ENCODE measurements around the gene IRF3. TPM values are rescaled to one million over a fixed set of nuclear protein-coding genes. Genes with fewer than 3 reads are reported as not detected.

IRF3 gene
- total RNA-seq: 33.7 TPM
- long read RNA-seq, transcript IRF3-201 (7 exons, 1,691 nt): minor isoform, 6 of 38 reads
- long read RNA-seq, transcript IRF3-203 (8 exons, 1,613 nt): major isoform, 10 of 38 reads
- long read RNA-seq, partial matches to known transcripts: 2 of 38 reads
- long read RNA-seq, other reads (novel, unspliced or antisense): 14 of 38 reads

GRCh38 chr19:49665351-49666119, at the start of gene IRF3, which contains the start of gene BCL2L12:
TSS of gene IRF3 (minus strand) at chr19:49665857. CDS start at chr19:49664838, 1,019 bp downstream.
TSS of gene BCL2L12 (plus strand) at chr19:49665933. CDS start at chr19:49666693, 760 bp downstream.
- peak; percentile 99 for DNase-seq (ENCODE audit: low spot score)
- intact Hi-C loops (cut with DNase I): loop anchor here (2.0 kb wide), 1 partner anchor 23 kb away; the partner anchor contains the start of gene SCAF1

GRCh38 chr19:49713236-49713845, 47.7 kb upstream of the IRF3 start:
- intact Hi-C loops (cut with DNase I): no loop called here
- DNase-seq (ENCODE audit: low spot score): no peak

GRCh38 chr19:49712397-49712859, 46.8 kb upstream of the IRF3 start:
- DNase-seq (ENCODE audit: low spot score): no peak

GRCh38 chr19:49710372-49710951, 44.8 kb upstream of the IRF3 start:
- intact Hi-C loops (cut with DNase I): no loop called here
- no peak for DNase-seq (ENCODE audit: low spot score)

More at GRCh38 chr19:49712397-49712859, 46.8 kb upstream of the IRF3 start:
- intact Hi-C loops (cut with DNase I): no loop called here

GRCh38 chr19:49705919-49706318, 40.3 kb upstream of the IRF3 start:
- intact Hi-C loops (cut with DNase I): no loop called here
- no peak for DNase-seq (ENCODE audit: low spot score)

GRCh38 chr19:49704888-49705642, 39.4 kb upstream of the IRF3 start:
- DNase-seq (ENCODE audit: low spot score): no peak
- intact Hi-C loops (cut with DNase I): no loop called here

- intact Hi-C loops (cut with DNase I): no loop called here
Measured at GRCh38 chr19:49701271-49701786, 35.7 kb upstream of the IRF3 start.

GRCh38 chr19:49700563-49700962, 34.9 kb upstream of the IRF3 start:
- intact Hi-C loops (cut with DNase I): no loop called here

More at GRCh38 chr19:49701271-49701786, 35.7 kb upstream of the IRF3 start:
- no peak for DNase-seq (ENCODE audit: low spot score)

GRCh38 chr19:49699364-49699763, 33.7 kb upstream of the IRF3 start:
- intact Hi-C loops (cut with DNase I): no loop called here
- DNase-seq (ENCODE audit: low spot score): no peak

More at GRCh38 chr19:49700563-49700962, 34.9 kb upstream of the IRF3 start:
- no peak for DNase-seq (ENCODE audit: low spot score)

GRCh38 chr19:49696865-49697264, 31.2 kb upstream of the IRF3 start:
- intact Hi-C loops (cut with DNase I): no loop called here
- DNase-seq (ENCODE audit: low spot score): no peak

- no peak for DNase-seq (ENCODE audit: low spot score)
- intact Hi-C loops (cut with DNase I): no loop called here
Measured at GRCh38 chr19:49696115-49696514, 30.5 kb upstream of the IRF3 start.

GRCh38 chr19:49692147-49692506, 26.5 kb upstream of the IRF3 start:
- no peak for DNase-seq (ENCODE audit: low spot score)

GRCh38 chr19:49691243-49692146, 25.8 kb upstream of the IRF3 start:
- intact Hi-C loops (cut with DNase I): no loop called here
- no peak for DNase-seq (ENCODE audit: low spot score)

More at GRCh38 chr19:49692147-49692506, 26.5 kb upstream of the IRF3 start:
- intact Hi-C loops (cut with DNase I): no loop called here

GRCh38 chr19:49690656-49691242, 25.1 kb upstream of the IRF3 start, which contains the start of gene CPT1C:
TSS of gene CPT1C (plus strand) at chr19:49691116. CDS start at chr19:49692253, 1,137 bp downstream.
- DNase-seq (ENCODE audit: low spot score): peak; percentile 86
- intact Hi-C loops (cut with DNase I): no loop called here

- intact Hi-C loops (cut with DNase I): no loop called here
Measured at GRCh38 chr19:49690079-49690655, 24.5 kb upstream of the IRF3 start.

GRCh38 chr19:49689133-49690078, 23.7 kb upstream of the IRF3 start, which contains the start of gene ADM5:
TSS of gene ADM5 (plus strand) at chr19:49689594. CDS start at chr19:49689838, 244 bp downstream.
- intact Hi-C loops (cut with DNase I): no loop called here
- no peak for DNase-seq (ENCODE audit: low spot score)

More at GRCh38 chr19:49690079-49690655, 24.5 kb upstream of the IRF3 start:
- no peak for DNase-seq (ENCODE audit: low spot score)

All from cardiac septum (tissue), 1 donor.